ENCODE results near the gene MEST.
"Not testable (repeated sequence)": the region's sequence is repeated elsewhere in the genome, so short reads cannot be mapped to it uniquely, and the experiment has no call there.

The MEST gene

DNA sequence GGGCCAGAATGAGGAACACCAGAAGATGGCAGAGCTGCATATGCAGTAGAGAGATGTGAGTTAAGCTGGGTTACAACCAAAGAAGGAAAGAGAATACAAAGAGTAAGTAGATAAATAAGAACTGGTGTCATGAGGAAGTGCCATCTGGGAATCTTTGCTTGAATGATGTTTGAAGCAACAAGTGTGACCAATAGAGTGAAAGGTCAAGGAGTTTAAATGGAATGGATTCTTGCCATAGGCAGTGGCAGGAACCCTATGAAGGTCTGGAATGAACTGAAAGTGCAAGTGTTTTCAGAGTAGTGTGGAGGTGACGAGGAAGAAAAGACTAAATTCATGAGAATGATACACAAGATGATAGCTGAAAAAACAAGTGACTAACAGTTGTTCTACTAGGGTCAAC lies 21.6 kb downstream of the MEST start:
- no peak overlapping the region for H2AFZ ChIP-seq (ENCODE audit: low read depth, low read length, severe bottlenecking)
- TF ChIP-seq, protein P1, sequence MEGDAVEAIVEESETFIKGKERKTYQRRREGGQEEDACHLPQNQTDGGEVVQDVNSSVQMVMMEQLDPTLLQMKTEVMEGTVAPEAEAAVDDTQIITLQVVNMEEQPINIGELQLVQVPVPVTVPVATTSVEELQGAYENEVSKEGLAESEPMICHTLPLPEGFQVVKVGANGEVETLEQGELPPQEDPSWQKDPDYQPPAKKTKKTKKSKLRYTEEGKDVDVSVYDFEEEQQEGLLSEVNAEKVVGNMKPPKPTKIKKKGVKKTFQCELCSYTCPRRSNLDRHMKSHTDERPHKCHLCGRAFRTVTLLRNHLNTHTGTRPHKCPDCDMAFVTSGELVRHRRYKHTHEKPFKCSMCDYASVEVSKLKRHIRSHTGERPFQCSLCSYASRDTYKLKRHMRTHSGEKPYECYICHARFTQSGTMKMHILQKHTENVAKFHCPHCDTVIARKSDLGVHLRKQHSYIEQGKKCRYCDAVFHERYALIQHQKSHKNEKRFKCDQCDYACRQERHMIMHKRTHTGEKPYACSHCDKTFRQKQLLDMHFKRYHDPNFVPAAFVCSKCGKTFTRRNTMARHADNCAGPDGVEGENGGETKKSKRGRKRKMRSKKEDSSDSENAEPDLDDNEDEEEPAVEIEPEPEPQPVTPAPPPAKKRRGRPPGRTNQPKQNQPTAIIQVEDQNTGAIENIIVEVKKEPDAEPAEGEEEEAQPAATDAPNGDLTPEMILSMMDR (IDR thresholded peaks at IDR 0.05; ENCODE audit: insufficient read depth, low read length, poor library complexity, severe bottlenecking) = no peak
- TF ChIP-seq EZH2phosphoT487 (conservative IDR thresholded peaks at IDR 0.05; ENCODE audit: low read length) = no peak
- H3K9me3 ChIP-seq (ENCODE audit: insufficient read depth, low read length) = no peaks in the 10 kb centered on the region
- H3K27me3 ChIP-seq (ENCODE audit: low read length) = no peaks in the 10 kb centered on the region
- H3K36me3 ChIP-seq (ENCODE audit: low read length) = no peaks in the 10 kb centered on the region
- no peaks in the 10 kb centered on the region for H4K20me1 ChIP-seq (ENCODE audit: low read depth, low read length)
- H3K27ac ChIP-seq (ENCODE audit: low read depth, low read length) = no peak overlapping the region
- no peaks in the 10 kb centered on the region for H3F3A ChIP-seq (ENCODE audit: insufficient read depth)
- H3K9me2 ChIP-seq (replicated peaks; ENCODE audit: insufficient read depth, low read length) = no peaks in the 10 kb centered on the region
- no peak overlapping the region for H3K9ac ChIP-seq (ENCODE audit: low read length)
- no peak overlapping the region for H3K4me2 ChIP-seq (ENCODE audit: low read depth, low read length, poor library complexity, severe bottlenecking)
- H3K79me2 ChIP-seq (ENCODE audit: insufficient read depth, low read length) = no peaks in the 10 kb centered on the region
- H3K4me3 ChIP-seq (ENCODE audit: insufficient read depth, low read length, poor library complexity, severe bottlenecking) = no peak overlapping the region

DNA sequence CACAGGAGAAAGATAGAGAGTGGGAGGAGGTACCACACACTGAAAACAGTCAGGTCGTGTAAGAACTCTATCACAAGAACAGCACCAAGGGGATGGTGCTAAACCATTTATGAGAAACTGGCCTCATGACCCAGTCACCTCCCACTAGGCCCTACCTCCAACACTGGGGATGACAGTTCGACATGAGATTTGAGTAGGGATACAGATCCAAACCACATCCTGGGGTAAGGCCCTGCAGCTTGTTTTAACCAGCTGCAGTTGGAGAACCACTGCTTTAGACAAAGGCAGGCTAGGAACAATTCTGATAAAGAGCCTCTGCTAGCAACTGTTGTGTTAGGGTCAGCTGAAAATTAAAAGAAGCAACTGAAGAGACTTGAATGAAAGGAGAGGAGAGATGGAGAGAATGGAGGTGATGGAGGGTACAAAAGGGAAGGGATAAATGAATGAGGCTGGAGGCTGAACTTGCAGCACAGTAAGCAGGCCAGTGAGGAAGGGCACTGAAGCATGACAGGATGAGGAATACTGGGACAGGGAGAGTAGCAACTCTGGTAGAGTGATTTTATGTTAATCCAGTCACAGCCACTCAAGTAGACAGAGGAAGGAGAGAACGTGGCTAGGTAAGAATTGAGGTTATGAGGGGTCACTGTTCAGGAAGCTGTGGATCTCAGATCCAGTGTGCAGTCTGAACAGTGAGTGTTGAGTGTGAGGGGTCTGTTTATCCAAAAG lies 23.6 kb downstream of the MEST start:
- Histone ChIP-seq H3K27ac (ENCODE audit: low read depth, low read length) (no peak overlapping the region), H3K4me2 (ENCODE audit: low read depth, low read length, poor library complexity, severe bottlenecking) (no peak overlapping the region), H3K4me3 (ENCODE audit: insufficient read depth, low read length, poor library complexity, severe bottlenecking) (no peak overlapping the region), H2AFZ (ENCODE audit: low read depth, low read length, severe bottlenecking) (no peak overlapping the region), H3K9me2 (replicated peaks; ENCODE audit: insufficient read depth, low read length) (no peaks in the 10 kb centered on the region), H4K20me1 (ENCODE audit: low read depth, low read length) (no peaks in the 10 kb centered on the region), H3K27me3 (ENCODE audit: low read length) (no peaks in the 10 kb centered on the region), H3K9me3 (ENCODE audit: insufficient read depth, low read length) (no peaks in the 10 kb centered on the region), H3K36me3 (ENCODE audit: low read length) (no peaks in the 10 kb centered on the region), H3K79me2 (ENCODE audit: insufficient read depth, low read length) (no peaks in the 10 kb centered on the region), H3F3A (ENCODE audit: insufficient read depth) (no peaks in the 10 kb centered on the region), H3K9ac (ENCODE audit: low read length) (no peak overlapping the region)
- TF ChIP-seq, protein P1 (IDR thresholded peaks at IDR 0.05; ENCODE audit: insufficient read depth, low read length, poor library complexity, severe bottlenecking) = no peak
- TF ChIP-seq EZH2phosphoT487 (conservative IDR thresholded peaks at IDR 0.05; ENCODE audit: low read length) = no peak

DNA sequence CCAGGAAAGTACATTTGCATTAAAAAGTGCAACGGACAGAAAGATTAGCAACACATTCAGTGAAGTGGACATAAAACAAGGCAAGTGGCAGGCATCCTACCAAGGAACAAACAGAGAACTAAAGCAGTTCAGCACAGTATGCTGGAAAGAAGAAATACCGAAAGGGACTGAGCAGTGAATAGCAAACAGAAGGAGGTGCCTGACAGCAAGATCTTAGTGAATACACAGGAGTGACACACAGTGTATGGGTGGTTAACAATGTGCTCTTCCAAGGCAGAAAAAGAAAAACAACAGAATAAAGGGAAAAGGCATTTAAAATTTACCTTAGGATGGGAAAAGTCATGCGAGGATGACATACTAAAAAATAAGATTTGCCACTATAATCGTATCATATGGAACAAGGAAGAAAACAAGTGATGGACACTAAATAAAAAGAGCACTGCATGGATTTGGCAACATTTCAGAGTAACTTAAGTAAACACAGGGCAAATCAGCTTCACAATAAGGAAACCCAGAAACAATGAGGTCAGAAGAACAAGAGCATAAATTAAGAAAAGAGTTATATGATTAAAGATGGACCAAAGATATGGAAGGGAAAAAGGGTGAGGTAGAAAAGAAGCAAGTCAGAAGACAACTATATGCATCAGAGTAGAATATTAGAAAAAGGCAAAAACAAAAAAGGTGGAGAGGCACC lies 29.5 kb downstream of the MEST start:
- no peaks in the 10 kb centered on the region for H3F3A ChIP-seq (ENCODE audit: insufficient read depth)
- no peaks in the 10 kb centered on the region for H3K27me3 ChIP-seq (ENCODE audit: low read length)
- no peak overlapping the region for H3K27ac ChIP-seq (ENCODE audit: low read depth, low read length)
- peaks cover 6% of the 10 kb centered on the region; the same call in 1 of the 2 replicates for H3K36me3 ChIP-seq (ENCODE audit: low read length)
- no peaks in the 10 kb centered on the region for H3K9me3 ChIP-seq (ENCODE audit: insufficient read depth, low read length)
- no peak overlapping the region for H2AFZ ChIP-seq (ENCODE audit: low read depth, low read length, severe bottlenecking)
- H3K4me2 ChIP-seq (ENCODE audit: low read depth, low read length, poor library complexity, severe bottlenecking) = no peak overlapping the region
- no peak overlapping the region for H3K4me3 ChIP-seq (ENCODE audit: insufficient read depth, low read length, poor library complexity, severe bottlenecking)
- no peaks in the 10 kb centered on the region for H3K9me2 ChIP-seq (replicated peaks; ENCODE audit: insufficient read depth, low read length)
- H3K9ac ChIP-seq (ENCODE audit: low read length) = no peak overlapping the region
- H3K79me2 ChIP-seq (ENCODE audit: insufficient read depth, low read length) = no peaks in the 10 kb centered on the region
- no peaks in the 10 kb centered on the region for H4K20me1 ChIP-seq (ENCODE audit: low read depth, low read length)
- TF ChIP-seq EZH2phosphoT487 (conservative IDR thresholded peaks at IDR 0.05; ENCODE audit: low read length) = no peak
- TF ChIP-seq, protein P1 (IDR thresholded peaks at IDR 0.05; ENCODE audit: insufficient read depth, low read length, poor library complexity, severe bottlenecking) = no peak

DNA sequence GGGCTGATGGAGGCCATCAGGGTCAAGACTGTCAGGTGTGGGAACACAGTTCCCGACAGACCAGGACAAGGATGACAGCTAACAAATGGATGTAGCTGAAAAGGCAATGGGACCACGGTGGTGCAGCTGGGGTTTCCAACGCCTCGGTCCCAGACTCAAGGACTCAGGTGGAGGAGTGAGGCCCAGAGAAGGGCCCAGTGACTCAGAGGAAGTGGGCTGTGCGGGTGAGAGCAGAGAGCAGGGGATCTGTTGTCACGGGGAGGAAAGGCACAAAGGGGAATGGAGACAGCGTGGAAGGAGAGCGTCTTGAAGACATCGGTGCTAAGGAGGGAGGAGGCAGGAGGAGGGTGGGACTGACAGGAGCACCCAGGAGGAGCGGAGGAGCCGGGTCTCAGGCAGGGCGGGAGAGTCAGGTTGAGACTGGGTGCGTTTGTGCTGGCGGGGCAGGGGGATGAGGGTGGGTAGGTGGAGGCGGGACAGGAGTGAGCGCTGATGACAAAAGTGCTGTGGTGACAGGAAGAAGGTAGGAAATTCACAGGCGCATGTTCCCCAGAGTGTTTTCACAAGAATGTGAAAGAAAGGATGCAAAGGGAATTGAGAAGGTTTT lies 31.7 kb downstream of the MEST start:
- H3K79me2 ChIP-seq (ENCODE audit: insufficient read depth, low read length); H3F3A ChIP-seq (ENCODE audit: insufficient read depth); H3K36me3 ChIP-seq (ENCODE audit: low read length); H3K9ac ChIP-seq (ENCODE audit: low read length); H3K9me3 ChIP-seq (ENCODE audit: insufficient read depth, low read length); H3K4me3 ChIP-seq (ENCODE audit: insufficient read depth, low read length, poor library complexity, severe bottlenecking); H4K20me1 ChIP-seq (ENCODE audit: low read depth, low read length); H3K27me3 ChIP-seq (ENCODE audit: low read length); H3K9me2 ChIP-seq (replicated peaks; ENCODE audit: insufficient read depth, low read length); H3K4me2 ChIP-seq (ENCODE audit: low read depth, low read length, poor library complexity, severe bottlenecking); H3K27ac ChIP-seq (ENCODE audit: low read depth, low read length); H2AFZ ChIP-seq (ENCODE audit: low read depth, low read length, severe bottlenecking): not testable (repeated sequence)

Data from SU-DHL-6 (cell line).